Mesodermal cell (in vitro differentiated cells): ENCODE measurements around the gene EGLN3. TPM values are rescaled to one million over a fixed set of nuclear protein-coding genes. Genes with fewer than 3 reads are reported as not detected.

Experiments used
- H3K27ac ChIP-seq: 2 replicates; pipeline ENCODE4 v1.7.0; 2013; ENCODE audit warnings: mild to moderate bottlenecking, low read depth, low read length, moderate library complexity; ENCODE audit not compliant: severe bottlenecking
- H3K36me3 ChIP-seq: 2 replicates; pipeline ENCODE4 v1.7.1; 2013; ENCODE audit warnings: mild to moderate bottlenecking, low read length, moderate library complexity; ENCODE audit not compliant: control insufficient read depth, insufficient read depth
- H3K4me1 ChIP-seq: one replicate; pipeline ENCODE4 v1.7.1; 2013; ENCODE audit warnings: mild to moderate bottlenecking, low read length; ENCODE audit not compliant: insufficient read depth, control insufficient read depth, poor library complexity, severe bottlenecking
- H3K4me3 ChIP-seq: 2 replicates; pipeline ENCODE4 v1.7.0; 2013; ENCODE audit warnings: low read length, control low read depth, mild to moderate bottlenecking; ENCODE audit not compliant: insufficient read depth, poor library complexity, severe bottlenecking; ENCODE audit errors: extremely low read depth
- H3K9me3 ChIP-seq: 2 replicates; pipeline ENCODE4 v1.7.1; 2013; ENCODE audit warnings: mild to moderate bottlenecking, low read length, moderate library complexity; ENCODE audit not compliant: control insufficient read depth
- WGBS, 2 experiments: methylation state at CpG; one replicate each; pipeline ENCODE4 v1.1.5; 2013; ENCODE audit warnings: missing lambda C conversion rate in 2 of 2; ENCODE audit not compliant: insufficient coverage in 2 of 2; 5-methylcytosine and 5-hydroxymethylcytosine counted together
- polyA plus RNA-seq, 2 experiments: library from polyadenylated mRNA; stranded (reverse); fragments of 50-300 nt; gene quantifications; one replicate each; pipeline ENCODE4 v1.2.3, GENCODE V29; 2013

EGLN3 gene
- 17.2 TPM for polyA plus RNA-seq (2013, experiment 1 of 2)
- 13.6 TPM for polyA plus RNA-seq (2013, experiment 2 of 2)

DNA sequence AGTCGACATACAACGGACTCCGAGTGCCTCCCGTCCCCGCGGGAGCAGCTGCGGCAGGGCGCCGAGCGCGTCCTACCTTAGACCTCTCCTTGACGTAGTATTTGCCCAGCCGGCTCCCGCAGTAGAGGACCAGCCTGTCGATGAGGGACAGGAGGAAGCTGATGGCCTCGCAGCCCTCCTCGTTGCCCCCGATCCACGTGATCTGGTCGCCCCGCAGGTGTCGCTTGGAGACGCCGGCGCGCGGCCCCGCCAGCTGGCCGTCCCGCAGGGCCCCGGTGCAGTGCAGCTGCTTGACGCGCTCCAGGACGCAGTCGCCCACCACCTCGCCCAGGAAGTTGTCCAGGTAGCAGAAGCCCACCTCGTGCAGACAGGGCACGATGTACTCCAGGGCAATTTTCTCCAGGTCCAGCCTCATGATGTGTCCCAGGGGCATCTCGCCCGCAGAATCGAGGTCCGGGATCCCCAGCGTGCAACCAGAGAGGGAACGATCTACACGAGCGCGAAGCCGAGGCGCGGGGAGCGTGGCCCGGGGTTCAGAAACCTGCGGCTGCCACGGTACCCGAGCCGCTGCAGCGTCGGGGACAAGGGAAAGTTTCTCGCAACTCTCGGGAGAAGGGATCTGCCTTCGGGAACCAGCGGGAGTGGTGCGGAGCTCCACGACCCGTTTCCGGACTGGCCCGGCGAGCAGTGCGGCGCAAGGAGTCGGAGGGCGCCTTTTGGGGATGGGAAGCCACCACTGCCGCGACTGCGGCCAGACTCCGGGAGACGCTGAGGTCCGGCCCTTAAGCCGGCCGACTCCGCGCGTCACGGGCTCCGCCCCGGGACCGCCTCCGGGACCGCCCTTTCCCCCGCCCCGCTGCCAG is at the start of gene EGLN3:
Gene EGLN3, minus strand, starts transcription at position 755 of the 863 bp plus-strand sequence. Its CDS starts 322 bp downstream, at position 433.
- Histone ChIP-seq H3K4me1 (peaks cover 14% of the 10 kb centered on the region), H3K27ac (peak within 1 kb of the TSS; percentile 77), H3K9me3 (no peaks in the 10 kb centered on the region), H3K4me3 (peak within 1 kb of the TSS; percentile 64), H3K36me3 (peaks cover 5% of the 10 kb centered on the region)
- 1% methylated on average over 75 to 89 of the region's 91 CpGs for WGBS, 2 experiments

GRCh38 chr14:34000396-34000795 is 49.5 kb upstream of the EGLN3 start:
- Histone ChIP-seq H3K4me3 (no peak overlapping the region), H3K4me1 (peaks cover 4% of the 10 kb centered on the region), H3K9me3 (no peaks in the 10 kb centered on the region), H3K27ac (no peak overlapping the region), H3K36me3 (no peaks in the 10 kb centered on the region)
- 93 to 96% methylated on average over 4 of the region's 4 CpGs for WGBS, 2 experiments

DNA sequence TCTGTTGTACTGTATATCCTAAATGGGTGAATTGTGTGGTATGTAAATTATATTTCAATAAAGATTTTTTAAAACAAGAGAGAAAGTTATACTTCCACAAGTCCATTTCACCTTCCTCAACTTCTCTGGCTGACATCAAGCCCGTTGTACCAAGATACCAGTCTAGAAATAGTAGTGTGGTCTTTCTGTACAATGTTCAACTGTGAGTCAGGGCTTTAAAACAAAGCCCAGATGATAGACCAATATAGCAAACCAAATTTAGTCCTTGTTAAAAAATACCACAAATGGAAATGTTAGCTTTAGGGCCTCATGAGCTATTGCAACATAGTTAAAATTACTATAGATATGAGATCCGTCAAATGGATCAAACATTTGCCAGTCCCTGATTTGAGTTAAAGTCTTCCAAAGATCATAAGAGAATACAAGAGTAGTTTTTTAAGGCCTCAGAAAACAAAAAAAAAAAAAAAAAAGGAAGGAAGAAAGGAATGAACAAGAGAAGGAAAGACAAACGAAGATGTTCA is 49.0 kb upstream of the EGLN3 start:
- no peaks in the 10 kb centered on the region for H3K36me3 ChIP-seq
- no peaks in the 10 kb centered on the region for H3K9me3 ChIP-seq
- WGBS, 2 experiments, result no CpG with 5 or more reads among the region's 3 CpGs
- no peak overlapping the region for H3K4me3 ChIP-seq
- peaks cover 4% of the 10 kb centered on the region for H3K4me1 ChIP-seq
- no peak overlapping the region for H3K27ac ChIP-seq

GRCh38 chr14:33997611-33998010 is 46.7 kb upstream of the EGLN3 start:
- Histone ChIP-seq H3K36me3 (no peaks in the 10 kb centered on the region), H3K4me1 (no peaks in the 10 kb centered on the region), H3K27ac (no peak overlapping the region), H3K9me3 (no peaks in the 10 kb centered on the region), H3K4me3 (no peak overlapping the region)
- WGBS, 2 experiments, result 86% methylated on average over 1 of the region's 2 CpGs; no CpG with 5 or more reads in 1 of the 2 experiments

- Histone ChIP-seq H3K9me3 (no peaks in the 10 kb centered on the region), H3K4me1 (no peaks in the 10 kb centered on the region), H3K4me3 (no peak overlapping the region), H3K36me3 (no peaks in the 10 kb centered on the region), H3K27ac (no peak overlapping the region)
- WGBS, 2 experiments, result 92 to 93% methylated on average over 5 to 7 of the region's 8 CpGs
Measured at GRCh38 chr14:33996462-33996861, 45.6 kb upstream of the EGLN3 start.

DNA sequence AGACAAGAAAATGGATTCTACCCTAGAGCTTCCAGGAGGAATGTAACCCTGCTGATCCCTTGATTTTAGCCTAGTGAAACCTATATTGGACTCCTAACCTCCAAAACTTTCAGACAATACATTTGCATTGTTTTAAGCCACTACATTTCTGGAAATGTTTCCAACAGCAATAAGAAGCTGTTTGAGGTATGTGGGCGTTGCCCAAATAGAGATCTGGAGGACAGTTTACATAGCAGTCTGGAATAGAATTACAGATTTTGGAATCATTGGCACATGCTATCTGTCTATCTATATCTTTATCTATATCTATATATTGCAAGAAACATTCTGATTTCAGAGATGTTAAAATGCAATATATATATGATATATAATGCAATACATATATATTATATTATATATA is 42.4 kb upstream of the EGLN3 start:
- Histone ChIP-seq H3K36me3 (no peaks in the 10 kb centered on the region), H3K27ac (no peak overlapping the region), H3K4me1 (peaks cover 13% of the 10 kb centered on the region), H3K9me3 (no peaks in the 10 kb centered on the region), H3K4me3 (no peak overlapping the region)
- WGBS, 2 experiments, result 80% methylated on average over 1 of the region's 1 CpG; no CpG with 5 or more reads in 1 of the 2 experiments

GRCh38 chr14:33992274-33993007 is 41.6 kb upstream of the EGLN3 start:
- WGBS, 2 experiments, result 90 to 100% methylated on average over 2 of the region's 3 CpGs
- Histone ChIP-seq H3K27ac (no peak overlapping the region), H3K9me3 (peaks cover 5% of the 10 kb centered on the region), H3K36me3 (no peaks in the 10 kb centered on the region), H3K4me1 (peaks cover 13% of the 10 kb centered on the region), H3K4me3 (no peak overlapping the region)

GRCh38 chr14:33990790-33991189 is 39.9 kb upstream of the EGLN3 start:
- peaks cover 13% of the 10 kb centered on the region for H3K4me1 ChIP-seq
- H3K36me3 ChIP-seq, result no peaks in the 10 kb centered on the region
- no CpG with 5 or more reads among the region's 1 CpG for WGBS, 2 experiments
- peaks cover 9% of the 10 kb centered on the region for H3K9me3 ChIP-seq
- H3K4me3 ChIP-seq, result no peak overlapping the region
- H3K27ac ChIP-seq, result peak overlapping the region; percentile 88

GRCh38 chr14:33987565-33988080 is 36.7 kb upstream of the EGLN3 start:
- H3K9me3 ChIP-seq, result peaks cover 18% of the 10 kb centered on the region
- no peak overlapping the region for H3K4me3 ChIP-seq
- WGBS, 2 experiments, result 96 to 100% methylated on average over 2 to 4 of the region's 4 CpGs
- no peaks in the 10 kb centered on the region for H3K36me3 ChIP-seq
- H3K4me1 ChIP-seq, result peaks cover 13% of the 10 kb centered on the region
- no peak overlapping the region for H3K27ac ChIP-seq

DNA sequence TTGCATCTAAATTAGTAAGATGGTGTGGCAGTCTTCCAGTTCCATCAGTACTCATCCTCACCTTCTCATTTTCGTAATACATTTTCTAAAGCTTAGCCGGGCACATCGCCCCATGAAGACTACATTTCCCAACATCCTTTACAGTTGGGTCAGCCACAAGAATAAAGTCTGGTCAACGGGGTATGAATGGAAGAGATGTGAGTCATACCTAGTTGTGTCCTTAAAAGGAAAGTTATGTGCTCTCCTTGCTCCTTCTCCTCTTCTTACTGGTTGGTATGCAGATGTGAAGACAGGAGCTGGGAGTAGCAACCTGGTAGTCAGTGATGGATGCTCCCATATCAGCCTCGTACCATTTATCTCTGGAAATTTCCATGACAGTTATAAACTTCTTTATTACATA is 35.9 kb upstream of the EGLN3 start:
- no peak overlapping the region for H3K27ac ChIP-seq
- H3K9me3 ChIP-seq, result peaks cover 18% of the 10 kb centered on the region
- WGBS, 2 experiments, result 60% methylated on average over 1 of the region's 5 CpGs; no CpG with 5 or more reads in 1 of the 2 experiments
- peaks cover 13% of the 10 kb centered on the region for H3K4me1 ChIP-seq
- no peak overlapping the region for H3K4me3 ChIP-seq
- no peaks in the 10 kb centered on the region for H3K36me3 ChIP-seq
